GM12878 (cell line): Measurements from ENCODE around the gene CERKL. TPM values are rescaled to one million over a fixed set of nuclear protein-coding genes. Genes with fewer than 3 reads are reported as not detected.

Experiments used
- CHD2 ChIP-seq: IDR thresholded peaks from 2 replicates; pipeline ENCODE4 v1.6.1; 2011; ENCODE audit warnings: low read depth, low read length, improper control_type of control experiment, borderline replicate concordance
- FOS ChIP-seq: IDR thresholded peaks from 3 replicates; pipeline ENCODE4 v1.6.1; 2011; ENCODE audit warnings: borderline replicate concordance; ENCODE audit not compliant: insufficient read length; ENCODE audit errors: extremely low read depth
- FOXM1 ChIP-seq: IDR thresholded peaks from 2 replicates; pipeline ENCODE4 v1.6.1; 2012; ENCODE audit warnings: low read depth, mild to moderate bottlenecking, inconsistent platforms, low read length, moderate library complexity
- GATAD2B ChIP-seq: fragments of 450-650 bp; conservative IDR thresholded peaks from 2 replicates; pipeline ENCODE4 v1.6.1; 2017; ENCODE audit warnings: low read depth, mild to moderate bottlenecking, moderate library complexity
- KLF5 ChIP-seq: fragments of 450-650 bp; IDR thresholded peaks from 2 replicates; pipeline ENCODE4 v1.6.1; 2014; ENCODE audit warnings: mild to moderate bottlenecking; ENCODE audit not compliant: partially characterized antibody
- MEF2A ChIP-seq: IDR thresholded peaks from 2 replicates; pipeline ENCODE4 v1.6.1; 2011; ENCODE audit warnings: low read depth, mild to moderate bottlenecking, low read length, moderate library complexity; ENCODE audit not compliant: insufficient read depth
- PBX3 ChIP-seq: IDR thresholded peaks from 2 replicates; pipeline ENCODE4 v1.6.1; 2011; ENCODE audit warnings: mild to moderate bottlenecking, low read depth, low read length, moderate library complexity; ENCODE audit not compliant: insufficient replicate concordance
- PRDM15 ChIP-seq: fragments of 450-650 bp; formaldehyde crosslinking; IDR thresholded peaks from 2 replicates; pipeline ENCODE4 v1.4.0; 2020; ENCODE audit warnings: mild to moderate bottlenecking, moderate library complexity
- ZBTB11 ChIP-seq: fragments of 450-650 bp; formaldehyde crosslinking; IDR thresholded peaks from 2 replicates; pipeline ENCODE4 v1.5.0; 2022; ENCODE audit warnings: mild to moderate bottlenecking, missing genetic modification characterization
- ZNF207 ChIP-seq: fragments of 450-650 bp; IDR thresholded peaks from 2 replicates; pipeline ENCODE4 v1.6.1; 2014; ENCODE audit warnings: antibody characterized with exemption, mild to moderate bottlenecking, borderline replicate concordance
- ZNF274 ChIP-seq: IDR thresholded peaks from one replicate; pipeline ENCODE4 v1.8.0; 2011; ENCODE audit not compliant: insufficient read length, insufficient read depth
- ZNF687 ChIP-seq: fragments of 450-650 bp; IDR thresholded peaks from 2 replicates; pipeline ENCODE4 v1.6.1; 2017; ENCODE audit warnings: mild to moderate bottlenecking, moderate library complexity
- polyA plus RNA-seq, 11 experiments: library from polyadenylated mRNA; depleted of rRNA in 4 of 11; unstranded in 6 of 11; stranded (reverse) in 5 of 11; fragments of >200 nt; fragmentation: Nextera tagmentation in 4 of 11; fragmentation: Illumina TruSeq in 1 of 11; extraction: Ambion mirVana in 4 of 11; extraction: Trizol in 1 of 11; gene quantifications; 1 replicate in 1 of 11; 2 replicates in 10 of 11; pipeline versions ENCODE4 v1.2.1 to v1.2.3, GENCODE V29; 2011 to 2016; ENCODE audit warnings: inconsistent platforms in 2 of 11, missing spikeins in 2 of 11, low read depth in 1 of 11
- total RNA-seq, 4 experiments: library from RNA; depleted of rRNA in 3 of 4; stranded (reverse); fragments of >200 nt in 3 of 4; fragmentation: Illumina TruSeq in 1 of 4; extraction: Trizol in 1 of 4; gene quantifications; 2 replicates each; pipeline versions ENCODE4 v1.2.1 to v1.2.3, GENCODE V29; 2013 to 2021
- TF ChIP-seq, protein P1 (sequence below): IDR thresholded peaks from 2 replicates; pipeline ENCODE4 v1.6.1; 2012; ENCODE audit warnings: low read length, inconsistent platforms

CERKL gene
- total and polyA plus RNA-seq, 10 of the 15 experiments (the other 5 are each of a cell fraction or from before 2014, with no cell fraction given), result 0.05 to 23.0 (median 6.0) TPM; not detected in 2

GRCh38 chr2:181672255-181673008, 15.5 kb upstream of the CERKL start (continued):
- TF ChIP-seq ZBTB11 (CRISPR knock-in tag) (no peak), ZNF207 (no peak), PBX3 (no peak), FOS (no peak), GATAD2B (no peak), CHD2 (no peak), ZNF274 (no peak), ZNF687 (no peak), MEF2A (peak; percentile 72; the same call in 1 of the 2 replicates), PRDM15 (no peak), FOXM1 (peak; percentile 17; the same call in 1 of the 2 replicates), KLF5 (no peak)
- TF ChIP-seq, protein P1, sequence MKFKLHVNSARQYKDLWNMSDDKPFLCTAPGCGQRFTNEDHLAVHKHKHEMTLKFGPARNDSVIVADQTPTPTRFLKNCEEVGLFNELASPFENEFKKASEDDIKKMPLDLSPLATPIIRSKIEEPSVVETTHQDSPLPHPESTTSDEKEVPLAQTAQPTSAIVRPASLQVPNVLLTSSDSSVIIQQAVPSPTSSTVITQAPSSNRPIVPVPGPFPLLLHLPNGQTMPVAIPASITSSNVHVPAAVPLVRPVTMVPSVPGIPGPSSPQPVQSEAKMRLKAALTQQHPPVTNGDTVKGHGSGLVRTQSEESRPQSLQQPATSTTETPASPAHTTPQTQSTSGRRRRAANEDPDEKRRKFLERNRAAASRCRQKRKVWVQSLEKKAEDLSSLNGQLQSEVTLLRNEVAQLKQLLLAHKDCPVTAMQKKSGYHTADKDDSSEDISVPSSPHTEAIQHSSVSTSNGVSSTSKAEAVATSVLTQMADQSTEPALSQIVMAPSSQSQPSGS, result 0 out of 2 replicates have a peak, but pooled peaks have one; percentile 38
